H1 (cell line): ENCODE data around the gene BICD1. TPM values are rescaled to one million over a fixed set of nuclear protein-coding genes. Genes with fewer than 3 reads are reported as not detected.
A peak's percentile ranks its signal among the peaks of the same experiment; 100 is the strongest.

Experiments
- BRCA1 ChIP-seq: IDR thresholded peaks from 2 replicates; pipeline ENCODE4 v1.6.1; 2012; ENCODE audit warnings: low read depth, low read length, improper control_type of control experiment
- HDAC6 ChIP-seq: IDR thresholded peaks from one replicate; pipeline ENCODE4 v1.7.1; 2012; ENCODE audit warnings: low read depth, mild to moderate bottlenecking, inconsistent platforms, low read length, moderate library complexity
- MAFK ChIP-seq: IDR thresholded peaks from 2 replicates; pipeline ENCODE4 v1.6.1; 2012; ENCODE audit warnings: low read depth, mild to moderate bottlenecking, improper control_type of control experiment, low read length
- NANOG ChIP-seq: IDR thresholded peaks from 2 replicates; pipeline ENCODE4 v1.6.1; 2011; ENCODE audit warnings: low read length, low read depth, mild to moderate bottlenecking, inconsistent platforms; ENCODE audit not compliant: insufficient read depth, poor library complexity, severe bottlenecking
- RNF2 ChIP-seq: fragments of 200-900, 300-1000 bp; sonication (generic); IDR thresholded peaks from 2 replicates; pipeline ENCODE4 v1.7.1; 2016; ENCODE audit warnings: borderline replicate concordance, low read depth, mild to moderate bottlenecking, antibody characterized with exemption, low read length; ENCODE audit not compliant: poor library complexity, severe bottlenecking; ENCODE audit errors: missing control alignments
- TBP ChIP-seq: IDR thresholded peaks from 2 replicates; pipeline ENCODE4 v1.6.1; 2011; ENCODE audit warnings: low read depth, low read length, improper control_type of control experiment
- polyA plus RNA-seq, 7 experiments: library from polyadenylated mRNA; depleted of rRNA in 3 of 7; stranded (reverse) in 5 of 7; unstranded in 2 of 7; fragments of >200 nt in 5 of 7; fragments of 200-250 nt in 2 of 7; gene quantifications; 1 replicate in 5 of 7; 2 replicates in 1 of 7; 4 replicates in 1 of 7; pipeline versions ENCODE4 v1.2.1 to v1.2.3, GENCODE V29; 2011 to 2013; ENCODE audit warnings: missing spikeins in 2 of 7, mixed read lengths in 2 of 7
- total RNA-seq: library from RNA; stranded (reverse); fragmentation: NEBNext Ultra II Directional; extraction: Animal tissue kit (Norgen Biotek cat#: 25700); gene quantifications from 2 replicates; pipeline ENCODE4 v1.2.1, GENCODE V29; 2021
- TF ChIP-seq, protein P1 (sequence below): IDR thresholded peaks from 2 replicates; pipeline ENCODE4 v1.6.1; 2011; ENCODE audit warnings: low read length, improper control_type of control experiment

BICD1 gene
- total and polyA plus RNA-seq, 2 of the 8 experiments (the other 6 are each of a cell fraction or from before 2014, with no cell fraction given), result 34.1 to 58.4 TPM

DNA sequence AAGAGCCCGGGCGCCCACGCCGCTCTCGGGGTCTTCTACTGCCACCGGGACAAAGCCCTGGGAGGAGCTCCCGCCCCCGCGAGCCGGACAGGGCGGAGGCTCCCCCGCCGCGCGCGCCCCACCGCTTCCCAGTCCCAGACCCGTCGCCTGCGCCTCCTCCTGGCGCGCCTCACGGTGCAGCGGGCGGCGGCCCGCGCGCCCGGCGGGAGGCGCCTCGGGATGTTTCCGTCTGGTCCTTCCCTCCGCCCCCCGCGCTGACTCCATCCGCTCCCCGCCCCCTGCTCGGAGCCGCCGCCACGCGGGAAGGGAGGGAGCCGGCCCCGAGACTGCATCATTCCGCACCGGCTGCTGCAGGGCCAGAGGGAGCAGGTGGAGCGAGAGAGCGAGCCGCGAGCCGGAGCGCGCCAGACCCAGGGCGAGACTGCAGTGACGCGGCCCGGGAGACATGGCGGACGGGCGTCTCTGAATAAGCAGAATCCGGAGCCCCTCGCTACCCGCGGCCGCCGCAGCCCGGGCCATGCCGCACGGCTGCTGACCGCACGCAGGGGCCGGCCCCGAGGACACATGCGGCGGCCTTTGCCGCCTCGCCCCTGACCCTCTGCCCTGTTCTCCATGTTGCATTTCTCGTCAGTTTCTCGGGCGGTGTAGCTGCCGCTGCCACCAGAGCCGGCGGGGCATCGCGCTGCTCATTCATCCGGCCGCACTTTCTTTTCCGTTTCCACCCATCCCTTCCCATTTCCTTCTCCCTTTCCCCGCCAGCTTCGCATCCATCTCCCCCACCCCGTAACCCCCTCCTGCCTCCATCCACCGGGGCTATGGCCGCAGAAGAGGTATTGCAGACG is at the start of gene BICD1 (continued):
- TF ChIP-seq RNF2 (no peak), NANOG (no peak), BRCA1 (no peak), HDAC6 (no peak), TBP (peak; percentile 73; the same call in 1 of the 2 replicates), MAFK (no peak)
- TF ChIP-seq, protein P1, sequence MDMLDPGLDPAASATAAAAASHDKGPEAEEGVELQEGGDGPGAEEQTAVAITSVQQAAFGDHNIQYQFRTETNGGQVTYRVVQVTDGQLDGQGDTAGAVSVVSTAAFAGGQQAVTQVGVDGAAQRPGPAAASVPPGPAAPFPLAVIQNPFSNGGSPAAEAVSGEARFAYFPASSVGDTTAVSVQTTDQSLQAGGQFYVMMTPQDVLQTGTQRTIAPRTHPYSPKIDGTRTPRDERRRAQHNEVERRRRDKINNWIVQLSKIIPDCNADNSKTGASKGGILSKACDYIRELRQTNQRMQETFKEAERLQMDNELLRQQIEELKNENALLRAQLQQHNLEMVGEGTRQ, result no peak
- TF ChIP-seq, all 59 proteins: peak for 18
